OCI-M2 (cell line): ENCODE results near the gene CCDC88C.
"Not testable (repeated sequence)": the region's sequence is repeated elsewhere in the genome, so short reads cannot be mapped to it uniquely, and the experiment has no call there.

Source experiments
- DNase-seq: peaks from one replicate; lab custom pipeline; 2025; ENCODE audit not compliant: unreplicated experiment; lab: John Stamatoyannopoulos, UW

The CCDC88C gene

DNA sequence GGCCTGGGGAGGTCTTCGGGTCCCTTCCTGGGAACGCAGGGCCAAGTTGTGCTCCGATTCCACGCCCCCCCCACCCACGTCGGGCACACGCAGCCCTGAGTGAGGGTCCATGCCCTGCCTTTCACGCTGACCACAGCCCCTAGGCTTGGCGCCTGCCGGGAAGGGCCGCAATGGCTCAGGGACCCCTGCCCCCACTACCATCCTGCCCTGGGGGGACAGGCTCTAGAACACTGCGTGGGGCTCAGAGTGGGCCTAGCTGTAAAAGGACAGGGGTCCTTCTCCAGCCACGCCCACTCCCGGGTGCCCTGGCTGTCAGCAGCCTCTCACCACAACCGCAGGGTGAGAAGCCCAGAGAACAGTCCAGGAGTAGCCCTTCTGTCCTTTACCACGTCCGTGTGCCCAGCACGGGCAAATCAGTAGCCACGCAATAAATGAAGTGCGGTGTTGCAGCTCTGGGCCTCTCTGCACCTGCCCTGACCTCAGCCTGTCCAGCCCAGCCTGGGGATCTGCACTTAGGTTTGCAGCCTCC is 163.8 kb downstream of the CCDC88C start:
- no peak for DNase-seq

DNA sequence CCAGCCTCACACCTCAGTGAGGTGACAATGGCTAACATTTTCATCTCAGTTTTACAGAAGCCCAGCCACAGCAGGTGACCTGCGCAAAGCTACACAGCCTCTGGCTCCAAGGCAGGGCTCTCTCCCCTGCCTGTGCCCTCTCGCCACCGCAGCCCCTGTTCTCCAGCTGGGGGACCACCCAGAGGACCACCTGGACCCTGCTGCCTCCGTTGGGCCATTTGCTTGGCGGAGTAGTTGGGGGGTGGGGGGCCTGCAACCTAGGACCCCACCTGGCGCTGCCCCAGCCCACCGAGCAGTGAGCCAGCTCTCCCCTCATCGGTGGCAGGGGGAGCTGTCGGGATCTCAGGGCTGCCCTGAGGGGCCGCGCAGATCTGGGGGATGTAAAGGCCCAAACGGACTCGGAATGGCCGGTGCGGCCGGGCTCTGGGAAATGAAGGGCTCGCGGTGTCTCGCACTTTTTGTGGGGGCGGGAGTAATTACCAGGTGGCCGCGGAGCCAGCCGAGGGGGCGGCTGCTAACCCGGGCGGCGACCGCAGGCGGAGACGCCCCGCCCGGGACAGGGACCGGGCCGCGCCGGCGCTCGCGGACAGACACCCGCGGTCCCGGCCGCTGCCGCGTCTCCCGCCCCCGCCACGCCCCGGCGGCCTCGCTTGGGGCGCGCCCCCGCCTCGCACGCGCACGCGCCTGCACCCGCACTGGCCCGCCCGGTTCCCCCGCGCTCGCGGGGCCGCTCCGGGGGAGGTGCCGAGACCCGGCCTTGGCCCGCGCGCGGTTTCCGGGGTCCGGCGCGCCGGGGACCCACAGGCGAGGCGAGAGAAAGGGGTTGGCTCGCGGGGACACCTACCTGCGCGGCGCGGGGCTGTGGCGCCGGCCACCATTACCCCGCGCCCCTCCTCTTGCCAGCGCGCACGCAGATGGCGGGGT is 164.5 kb downstream of the CCDC88C start:
- no peak for DNase-seq

DNA sequence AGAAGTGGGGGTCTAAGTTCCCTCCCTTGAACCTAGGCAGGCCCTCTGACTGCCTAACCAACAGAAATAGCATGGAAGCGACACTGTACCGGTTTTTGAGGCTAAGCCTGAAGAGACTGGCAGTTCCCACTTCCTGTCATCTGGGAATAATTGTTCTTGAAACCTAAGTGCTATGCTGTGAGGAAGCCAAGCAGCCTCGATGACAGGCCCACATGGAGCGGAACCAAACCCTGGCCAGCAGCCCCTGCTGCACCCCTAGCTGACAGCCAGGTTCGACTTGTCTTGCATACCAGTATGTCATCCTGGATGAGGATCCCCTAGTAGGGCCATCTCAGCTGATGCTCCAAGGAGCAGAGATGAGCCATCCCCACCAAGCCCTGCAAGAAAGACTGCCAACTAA is 166.7 kb downstream of the CCDC88C start:
- no peak for DNase-seq

- no peak for DNase-seq
These were observed 167.6 kb downstream of the CCDC88C start for GRCh38 chr14:91249841-91250616.

DNA sequence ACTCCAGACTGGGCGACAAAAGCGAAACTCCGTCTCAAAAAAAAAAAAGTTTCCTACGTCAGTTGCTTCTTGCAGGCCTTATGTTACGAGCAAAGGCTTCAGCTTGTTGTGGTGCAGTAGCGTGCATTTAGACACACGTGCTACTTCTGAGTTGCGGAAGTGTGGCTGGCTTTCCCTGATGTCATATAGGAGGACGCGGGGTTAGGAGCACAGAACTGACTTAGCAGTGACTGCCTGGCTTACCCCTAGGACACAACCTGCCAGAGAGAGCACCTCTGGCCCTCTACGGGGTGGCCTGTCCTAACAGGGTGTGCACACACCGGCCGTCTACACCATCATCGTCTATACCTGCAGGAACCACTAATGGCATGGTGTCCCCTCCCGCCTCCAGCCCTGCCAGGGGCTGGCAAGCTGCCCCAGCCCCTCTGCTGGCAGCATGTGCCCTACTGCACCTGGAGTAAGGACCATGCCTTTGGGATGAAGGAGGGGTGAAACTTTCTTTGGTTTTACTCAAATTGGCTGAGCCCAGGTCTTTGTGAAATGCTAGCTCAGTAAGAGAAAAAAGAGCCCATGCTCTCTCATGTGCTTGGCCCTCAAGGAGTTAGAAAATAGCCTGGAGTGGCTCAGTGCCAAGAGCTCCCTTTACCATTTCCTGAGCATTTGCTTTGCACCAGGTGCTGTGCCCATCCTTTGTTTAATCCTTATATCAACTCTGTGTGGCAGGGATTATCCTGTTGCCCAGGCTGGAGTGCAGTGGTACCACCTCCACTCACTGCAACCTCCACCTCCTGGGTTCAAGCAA is 171.4 kb downstream of the CCDC88C start:
- no peak for DNase-seq

DNA sequence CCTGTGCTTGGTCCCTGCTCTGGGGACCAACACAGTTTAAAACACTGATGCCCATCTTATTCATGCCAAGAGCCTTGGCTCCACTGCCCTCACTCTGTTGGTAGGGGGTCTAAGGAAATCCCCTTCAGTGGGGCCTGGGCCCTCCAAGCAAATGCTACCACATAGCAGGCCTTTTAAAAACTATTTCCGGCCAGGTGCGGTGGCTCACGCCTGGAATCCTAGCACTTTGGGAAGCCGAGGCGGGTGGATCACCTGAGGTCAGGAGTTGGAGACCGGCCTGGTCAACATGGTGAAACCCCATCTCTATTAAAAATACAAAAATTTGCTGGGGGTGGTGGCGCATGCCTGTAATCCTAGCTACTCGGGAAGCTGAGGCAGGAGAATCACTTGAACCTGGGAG is 172.0 kb downstream of the CCDC88C start:
- DNase-seq: not testable (repeated sequence)

DNA sequence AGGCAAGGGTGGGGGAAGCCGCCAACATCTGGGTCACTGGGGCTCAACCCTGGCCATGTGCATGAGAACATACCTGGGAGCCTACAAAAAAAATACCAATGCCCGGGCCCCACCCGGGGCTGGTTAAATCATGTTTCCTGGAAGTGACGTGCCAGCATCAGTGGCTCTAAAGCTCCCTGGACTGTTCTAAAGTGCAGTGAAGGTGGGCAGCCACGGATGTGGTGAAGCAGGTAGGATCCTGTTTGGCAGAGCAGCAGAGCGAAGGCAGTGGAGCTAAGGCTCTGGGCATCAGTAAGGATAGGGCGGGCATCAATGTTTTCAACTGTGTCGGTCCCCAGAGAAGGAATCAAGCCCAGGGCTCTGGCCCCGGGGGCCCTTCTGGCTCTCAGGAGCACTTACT is 172.6 kb downstream of the CCDC88C start:
- DNase-seq: no peak

- DNase-seq: no peak
These were observed 173.1 kb downstream of the CCDC88C start, which contains the start of gene GPR68 for GRCh38 chr14:91244501-91244901. Gene GPR68, minus strand, starts transcription at chr14:91244704. Its CDS starts 9,654 bp downstream, at chr14:91235050.

GRCh38 chr14:91243074-91243471 is 174.5 kb downstream of the CCDC88C start:
- no peak for DNase-seq

GRCh38 chr14:91242635-91243034 is 175.0 kb downstream of the CCDC88C start:
- no peak for DNase-seq

- DNase-seq: no peak
These were observed 175.8 kb downstream of the CCDC88C start for GRCh38 chr14:91241863-91242262.

DNA sequence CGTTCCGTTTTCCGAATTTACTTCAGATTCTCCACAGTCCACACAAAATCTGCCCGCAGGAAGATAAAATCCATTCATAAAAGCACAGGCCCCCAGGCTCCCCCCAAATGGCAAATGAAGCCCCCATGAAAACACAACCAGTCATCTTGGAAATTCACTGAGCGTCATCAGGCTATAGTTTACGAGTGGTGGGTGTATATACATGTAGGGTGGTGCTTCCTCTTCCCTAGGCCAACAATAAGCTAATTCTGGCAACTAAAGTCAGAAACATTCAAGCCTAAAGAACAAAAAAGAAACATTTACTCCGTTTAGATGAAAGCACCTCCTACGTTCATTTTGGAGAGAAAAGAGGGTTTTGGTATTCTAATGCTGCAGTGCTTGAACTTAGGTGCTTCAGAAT is 179.0 kb downstream of the CCDC88C start:
- DNase-seq: no peak

GRCh38 chr14:91238085-91238484 is 179.5 kb downstream of the CCDC88C start:
- DNase-seq: no peak

GRCh38 chr14:91237219-91237618 is 180.4 kb downstream of the CCDC88C start:
- no peak for DNase-seq

GRCh38 chr14:91235841-91236240 is 181.8 kb downstream of the CCDC88C start:
- no peak for DNase-seq

- DNase-seq: no peak
These were observed 182.9 kb downstream of the CCDC88C start for GRCh38 chr14:91234791-91235114.

GRCh38 chr14:91233936-91234790 is 183.5 kb downstream of the CCDC88C start:
- DNase-seq: no peak

DNA sequence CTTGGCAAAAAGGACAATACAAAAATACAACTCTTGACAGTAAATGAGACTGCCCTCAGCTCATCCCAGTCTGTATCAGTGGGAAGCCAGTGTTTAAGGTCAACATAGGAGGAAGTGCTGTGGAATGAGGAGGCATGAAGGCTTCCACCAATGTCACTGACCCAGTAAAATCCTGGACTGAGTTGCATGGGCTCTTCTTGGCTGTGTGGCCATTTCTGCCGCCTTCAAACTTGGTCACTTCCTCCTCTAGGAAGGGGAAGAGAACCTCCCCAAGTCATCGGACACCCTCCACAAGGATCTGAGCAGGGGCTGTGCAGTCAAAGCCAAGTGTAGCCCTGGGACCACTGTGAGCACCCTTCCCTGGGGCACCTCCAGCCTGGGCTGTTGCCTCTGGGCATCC is 185.0 kb downstream of the CCDC88C start:
- no peak for DNase-seq

DNA sequence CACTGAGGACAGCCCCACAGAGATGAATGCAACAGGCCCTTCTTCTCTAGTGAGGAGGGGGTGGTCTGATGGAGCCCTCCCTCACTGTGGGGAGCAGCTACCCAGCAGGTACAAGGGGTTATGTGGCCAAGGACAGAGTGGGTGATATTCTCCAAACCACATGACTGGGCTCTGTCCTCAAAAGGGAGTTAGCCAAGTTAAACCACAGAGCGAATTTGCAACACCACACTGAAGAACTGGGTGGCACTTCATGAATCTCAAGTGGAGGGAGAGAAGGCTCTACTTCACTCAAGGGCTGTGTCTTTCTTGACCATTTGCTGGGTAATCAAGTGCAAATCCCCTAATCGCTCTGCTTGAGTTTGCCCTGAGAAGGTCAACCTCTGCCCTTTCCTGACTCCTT is 185.6 kb downstream of the CCDC88C start:
- DNase-seq: no peak

- DNase-seq: no peak
These were observed 186.2 kb downstream of the CCDC88C start for GRCh38 chr14:91231446-91231845.
